H1 (cell line): ENCODE results near the gene KLRC3. TPM values are rescaled to one million over a fixed set of nuclear protein-coding genes. Genes with fewer than 3 reads are reported as not detected.

ENCODE experiments used
- CTCF ChIA-PET: fragments of 300-600 bp; sonication (Branson Sonifier 250); formaldehyde crosslinking; loops from one replicate; lab custom pipeline; 2021; ENCODE audit not compliant: partially characterized antibody; lab: Charles Lee
- POLR2A ChIA-PET: fragments of 300-600 bp; sonication (Branson Sonifier 250); formaldehyde crosslinking; loops from one replicate; lab custom pipeline; 2021; ENCODE audit warnings: inconsistent platforms; ENCODE audit not compliant: partially characterized antibody; lab: Charles Lee
- DNase-seq, 2 experiments: peaks; one replicate each; pipeline versions ENCODE4 v3.0.0 to v3.0.0-alpha.2; 2010 to 2022; ENCODE audit warnings: low spot score in 2 of 2, low read depth in 1 of 2, mixed read lengths in 1 of 2
- FAIRE-seq: peaks from 2 replicates; lab custom pipeline; 2011; peaks lifted over from hg19 to GRCh38; lab: Jason Lieb, UNC
- H2AFZ ChIP-seq: 2 replicates; pipeline ENCODE4 v1.8.1; 2012; ENCODE audit warnings: low read length, inconsistent platforms
- H2AK5ac ChIP-seq: 2 replicates; pipeline ENCODE4 v1.6.1; 2013; ENCODE audit warnings: low read depth, low read length
- H2BK120ac ChIP-seq: replicated peaks from 2 replicates; pipeline ENCODE3; 2013; ENCODE audit warnings: low read depth, low read length, inconsistent platforms
- H2BK12ac ChIP-seq: 2 replicates; pipeline ENCODE4 v1.6.1; 2013; ENCODE audit warnings: low read depth, low read length
- H2BK15ac ChIP-seq: 2 replicates; pipeline ENCODE4 v1.6.1; 2013; ENCODE audit warnings: low read length
- H2BK20ac ChIP-seq: 2 replicates; pipeline ENCODE4 v1.6.1; 2013; ENCODE audit warnings: low read length
- H2BK5ac ChIP-seq: 2 replicates; pipeline ENCODE4 v1.6.1; 2013; ENCODE audit warnings: low read depth, low read length
- H3K14ac ChIP-seq: 2 replicates; pipeline ENCODE4 v1.6.1; 2013; ENCODE audit warnings: inconsistent platforms; ENCODE audit not compliant: insufficient read length
- H3K18ac ChIP-seq: 2 replicates; pipeline ENCODE4 v1.6.1; 2013; ENCODE audit warnings: low read length; ENCODE audit errors: extremely low read depth
- H3K23ac ChIP-seq: 2 replicates; pipeline ENCODE4 v1.6.1; 2013; ENCODE audit warnings: inconsistent platforms; ENCODE audit not compliant: insufficient read length
- H3K23me2 ChIP-seq: 2 replicates; pipeline ENCODE4 v1.6.1; 2013; ENCODE audit warnings: low read depth, low read length
- H3K27ac ChIP-seq: 2 replicates; pipeline ENCODE4 v1.6.1; 2011; ENCODE audit warnings: low read depth, low read length, inconsistent platforms
- H3K27me3 ChIP-seq, 4 experiments: replicated peaks in 1 of 4; 1 replicate in 1 of 4; 2 replicates in 3 of 4; pipeline versions ENCODE4 v1.6.1 to v1.8.1; 2011 to 2013; ENCODE audit warnings: low read length in 3 of 4, mild to moderate bottlenecking in 3 of 4, inconsistent platforms in 2 of 4, mixed read lengths in 2 of 4, moderate library complexity in 1 of 4; ENCODE audit not compliant: control insufficient read depth in 3 of 4, insufficient read depth in 3 of 4; ENCODE audit errors: extremely low read depth in 1 of 4
- H3K36me3 ChIP-seq, 4 experiments: 2 replicates each; pipeline versions ENCODE4 v1.6.1 to v1.8.1; 2011 to 2013; ENCODE audit warnings: mild to moderate bottlenecking in 4 of 4, low read length in 3 of 4, moderate library complexity in 2 of 4, control low read depth in 1 of 4, inconsistent platforms in 1 of 4; ENCODE audit not compliant: insufficient read depth in 4 of 4, control insufficient read depth in 2 of 4
- H3K4ac ChIP-seq: replicated peaks from 2 replicates; pipeline ENCODE3; 2013; ENCODE audit warnings: low read length, low read depth, mixed read lengths, inconsistent platforms; ENCODE audit not compliant: insufficient read length
- H3K4me1 ChIP-seq, 4 experiments: replicated peaks in 1 of 4; 1 replicate in 1 of 4; 2 replicates in 3 of 4; pipeline versions ENCODE4 v1.6.1 to v1.8.1; 2011 to 2013; ENCODE audit warnings: low read length in 3 of 4, inconsistent platforms in 2 of 4, mixed read lengths in 1 of 4; ENCODE audit not compliant: insufficient read depth in 4 of 4, control insufficient read depth in 3 of 4
- H3K4me2 ChIP-seq, 2 experiments: 2 replicates each; pipeline versions ENCODE4 v1.6.1 to v1.8.1; 2011 to 2013; ENCODE audit warnings: low read depth in 2 of 2, low read length in 2 of 2, control low read depth in 1 of 2, inconsistent platforms in 1 of 2, mild to moderate bottlenecking in 1 of 2; ENCODE audit not compliant: insufficient read depth in 1 of 2
- H3K4me3 ChIP-seq, 4 experiments: fragments of 200-600, 300-600 bp in 1 of 4; sonication (generic), shearing (Covaris generic), sonication (Bioruptor Twin) in 1 of 4; 2 replicates each; pipeline versions ENCODE4 v1.5.1 to v1.8.1; 2011 to 2016; ENCODE audit warnings: low read length in 4 of 4, low read depth in 3 of 4, control low read depth in 2 of 4, inconsistent platforms in 2 of 4, mild to moderate bottlenecking in 2 of 4, mixed read lengths in 1 of 4, moderate library complexity in 1 of 4; ENCODE audit not compliant: insufficient read depth in 2 of 4; ENCODE audit errors: extremely low read depth in 1 of 4
- H3K56ac ChIP-seq: replicated peaks from 2 replicates; pipeline ENCODE3; 2013; ENCODE audit warnings: low read depth, mild to moderate bottlenecking, mixed read lengths, low read length, inconsistent platforms; ENCODE audit not compliant: insufficient read length
- H3K79me1 ChIP-seq: 2 replicates; pipeline ENCODE4 v1.6.1; 2013; ENCODE audit warnings: low read depth, low read length, control low read depth
- H3K79me2 ChIP-seq, 2 experiments: 2 replicates each; pipeline versions ENCODE4 v1.6.1 to v1.8.1; 2012 to 2013; ENCODE audit warnings: low read length in 2 of 2, mild to moderate bottlenecking in 2 of 2, inconsistent platforms in 1 of 2; ENCODE audit not compliant: insufficient read depth in 2 of 2, control insufficient read depth in 1 of 2
- H3K9ac ChIP-seq, 4 experiments: replicated peaks in 1 of 4; 1 replicate in 1 of 4; 2 replicates in 3 of 4; pipeline versions ENCODE4 v1.6.1 to v1.8.1; 2011 to 2013; ENCODE audit warnings: low read depth in 3 of 4, low read length in 3 of 4, control low read depth in 2 of 4, mild to moderate bottlenecking in 2 of 4, moderate library complexity in 2 of 4, inconsistent platforms in 1 of 4; ENCODE audit errors: extremely low read depth in 1 of 4
- H3K9me3 ChIP-seq, 2 experiments: 2 replicates each; pipeline versions ENCODE4 v1.6.1 to v1.8.1; 2012 to 2013; ENCODE audit warnings: mild to moderate bottlenecking in 2 of 2, moderate library complexity in 2 of 2, control low read depth in 1 of 2, inconsistent platforms in 1 of 2, low read depth in 1 of 2, low read length in 1 of 2, mixed read lengths in 1 of 2; ENCODE audit not compliant: insufficient read depth in 2 of 2
- H4K20me1 ChIP-seq, 2 experiments: replicated peaks in 1 of 2; 2 replicates each; pipeline versions ENCODE3 to v1.8.1; 2011 to 2013; ENCODE audit warnings: inconsistent platforms in 2 of 2, low read length in 2 of 2, mild to moderate bottlenecking in 1 of 2; ENCODE audit not compliant: insufficient read depth in 2 of 2, control insufficient read depth in 1 of 2
- H4K5ac ChIP-seq: 2 replicates; pipeline ENCODE4 v1.6.1; 2013; ENCODE audit warnings: low read length, low read depth, mixed read lengths, inconsistent platforms; ENCODE audit not compliant: insufficient read length
- H4K8ac ChIP-seq: 2 replicates; pipeline ENCODE4 v1.8.0; 2013; ENCODE audit warnings: mild to moderate bottlenecking, moderate library complexity, low read length, inconsistent platforms; ENCODE audit not compliant: insufficient read depth; ENCODE audit errors: extremely low read depth
- H4K91ac ChIP-seq: replicated peaks from 2 replicates; pipeline ENCODE3; 2013; ENCODE audit warnings: low read length, mixed read lengths, inconsistent platforms; ENCODE audit not compliant: insufficient read length
- ATF2 ChIP-seq: IDR thresholded peaks from 2 replicates; pipeline ENCODE4 v1.6.1; 2012; ENCODE audit warnings: low read length, inconsistent platforms
- E2F6 ChIP-seq: IDR thresholded peaks from 2 replicates; pipeline ENCODE4 v1.6.1; 2012; ENCODE audit warnings: inconsistent platforms
- HDAC6 ChIP-seq: IDR thresholded peaks from one replicate; pipeline ENCODE4 v1.7.1; 2012; ENCODE audit warnings: low read depth, mild to moderate bottlenecking, inconsistent platforms, low read length, moderate library complexity
- JUN ChIP-seq: IDR thresholded peaks from 2 replicates; pipeline ENCODE4 v1.6.1; 2011; ENCODE audit warnings: low read depth, mild to moderate bottlenecking, improper control_type of control experiment, low read length
- KDM4A ChIP-seq: IDR thresholded peaks from one replicate; pipeline ENCODE4 v1.7.1; 2012; ENCODE audit warnings: low read depth, mild to moderate bottlenecking, moderate library complexity, low read length, inconsistent platforms; ENCODE audit not compliant: severe bottlenecking
- PHF8 ChIP-seq: fragments of 200-600 bp; sonication (generic); conservative IDR thresholded peaks from 2 replicates; pipeline ENCODE4 v1.7.1; 2012; ENCODE audit warnings: low read depth, mild to moderate bottlenecking, inconsistent platforms, low read length, moderate library complexity
- POLR2A ChIP-seq, 2 experiments: IDR thresholded peaks; 1 replicate in 1 of 2; 2 replicates in 1 of 2; pipeline ENCODE4 v1.6.1; 2011; ENCODE audit warnings: low read depth in 2 of 2, low read length in 2 of 2, mild to moderate bottlenecking in 2 of 2; ENCODE audit errors: control extremely low read depth in 1 of 2
- POU5F1 ChIP-seq: IDR thresholded peaks from 2 replicates; pipeline ENCODE4 v1.6.1; 2011; ENCODE audit warnings: low read depth, mild to moderate bottlenecking, low read length, moderate library complexity
- RNF2 ChIP-seq: fragments of 200-900, 300-1000 bp; sonication (generic); IDR thresholded peaks from 2 replicates; pipeline ENCODE4 v1.7.1; 2016; ENCODE audit warnings: borderline replicate concordance, low read depth, mild to moderate bottlenecking, antibody characterized with exemption, low read length; ENCODE audit not compliant: poor library complexity, severe bottlenecking; ENCODE audit errors: missing control alignments
- SP1 ChIP-seq: IDR thresholded peaks from 2 replicates; pipeline ENCODE4 v1.6.1; 2011; ENCODE audit warnings: low read depth, low read length
- SP4 ChIP-seq: IDR thresholded peaks from 2 replicates; pipeline ENCODE4 v1.6.1; 2012; ENCODE audit warnings: low read length, inconsistent platforms
- TBP ChIP-seq: IDR thresholded peaks from 2 replicates; pipeline ENCODE4 v1.6.1; 2011; ENCODE audit warnings: low read depth, low read length, improper control_type of control experiment
- TCF12 ChIP-seq: IDR thresholded peaks from 2 replicates; pipeline ENCODE4 v1.6.1; 2011; ENCODE audit warnings: low read depth, mild to moderate bottlenecking, low read length
- WGBS, 2 experiments: shearing (Covaris generic) in 1 of 2; methylation state at CpG; one replicate each; pipeline versions ENCODE4 v1.1.6 to v1.1.7; 2013 to 2015; ENCODE audit warnings: low lambda C conversion rate in 2 of 2, mixed read lengths in 2 of 2, inconsistent platforms in 1 of 2, low coverage in 1 of 2, missing lambda C conversion rate in 1 of 2; ENCODE audit not compliant: insufficient replicate concordance in 2 of 2, insufficient coverage in 1 of 2, insufficient read length in 1 of 2; ENCODE audit errors: extremely low coverage in 1 of 2, missing lambda C conversion rate in 1 of 2; 5-methylcytosine and 5-hydroxymethylcytosine counted together
- polyA plus RNA-seq, 7 experiments: library from polyadenylated mRNA; depleted of rRNA in 3 of 7; stranded (reverse) in 5 of 7; unstranded in 2 of 7; fragments of >200 nt in 5 of 7; fragments of 200-250 nt in 2 of 7; gene quantifications; 1 replicate in 5 of 7; 2 replicates in 1 of 7; 4 replicates in 1 of 7; pipeline versions ENCODE4 v1.2.1 to v1.2.3, GENCODE V29; 2011 to 2013; ENCODE audit warnings: missing spikeins in 2 of 7, mixed read lengths in 2 of 7
- total RNA-seq: library from RNA; stranded (reverse); fragmentation: NEBNext Ultra II Directional; extraction: Animal tissue kit (Norgen Biotek cat#: 25700); gene quantifications from 2 replicates; pipeline ENCODE4 v1.2.1, GENCODE V29; 2021

KLRC3 gene
- total and polyA plus RNA-seq, 2 of the 8 experiments (the other 6 are each of a cell fraction or from before 2014, with no cell fraction given): not detected

- H4K20me1 ChIP-seq: no peaks in the 10 kb centered on the region
- H3K56ac ChIP-seq: no peak overlapping the region
- H3K14ac ChIP-seq: no peak overlapping the region
- no peak overlapping the region for H4K5ac ChIP-seq
- DNase-seq (no peak), FAIRE-seq (no peak)
- no peak overlapping the region for H2BK12ac ChIP-seq
- no peak overlapping the region for H2AK5ac ChIP-seq
- H3K23ac ChIP-seq: no peak overlapping the region
- H3K27ac ChIP-seq: no peak overlapping the region
- no peaks in the 10 kb centered on the region for H3K79me1 ChIP-seq
- no peaks in the 10 kb centered on the region; the same call in 1 of the 2 replicates for H3K23me2 ChIP-seq
- H3K27me3 ChIP-seq: no peaks in the 10 kb centered on the region
- no peak overlapping the region for H3K4me3 ChIP-seq
- no peak overlapping the region for H2BK120ac ChIP-seq
- H3K4ac ChIP-seq: no peak overlapping the region
- H3K4me1 ChIP-seq: no peaks in the 10 kb centered on the region
- no peak overlapping the region for H4K8ac ChIP-seq
- no peak overlapping the region for H2BK5ac ChIP-seq
- no peaks in the 10 kb centered on the region for H3K9me3 ChIP-seq
- no peak overlapping the region for H4K91ac ChIP-seq
- H2BK15ac ChIP-seq: no peak overlapping the region
- no peak overlapping the region for H3K9ac ChIP-seq
- no peak overlapping the region for H3K18ac ChIP-seq
- POLR2A ChIA-PET: no interaction called here
- no peak overlapping the region for H2BK20ac ChIP-seq
- no peak overlapping the region for H2AFZ ChIP-seq
- no peaks in the 10 kb centered on the region for H3K79me2 ChIP-seq
- CTCF ChIA-PET: no interaction called here
- H3K36me3 ChIP-seq: no peaks in the 10 kb centered on the region
- H3K4me2 ChIP-seq: no peak overlapping the region
- WGBS, 2 experiments: 79% methylated on average over 1 of the region's 1 CpG; no CpG with 5 or more reads in 1 of the 2 experiments
- TF ChIP-seq HDAC6: no peak
- no peak for TF ChIP-seq TBP
- TF ChIP-seq PHF8: no peak
- TF ChIP-seq ATF2: no peak
- TF ChIP-seq SP4: no peak
- no peak for TF ChIP-seq KDM4A
- TF ChIP-seq TCF12: no peak
- TF ChIP-seq POU5F1: no peak
- no peak for TF ChIP-seq E2F6
- no peak for TF ChIP-seq JUN
- TF ChIP-seq POLR2A (IDR thresholded peaks at IDR 0.05; ENCODE audit: control extremely low read depth in 1 of 2, low read depth in 2 of 2, low read length in 2 of 2): no peak
- no peak for TF ChIP-seq RNF2
- no peak for TF ChIP-seq SP1
Measured at GRCh38 chr12:10469701-10470100, 49.3 kb upstream of the KLRC3 start.
